ENCODE results near the gene RHOT2. TPM values are rescaled to one million over a fixed set of nuclear protein-coding genes. Genes with fewer than 3 reads are reported as not detected.

Gene RHOT2
- total and polyA plus RNA-seq, 3 donors from 2014 or later = 77.7 to 176 (median 157) TPM

- no peak for DNase-seq
- H3K4me1 ChIP-seq = peaks cover 27% of the 10 kb centered on the region
- no peak for TF ChIP-seq CTCF (IDR thresholded peaks at IDR 0.05)
- no peak for TF ChIP-seq POLR2A (IDR thresholded peaks at IDR 0.05)
- no peaks in the 10 kb centered on the region for H3K27me3 ChIP-seq
- H3K4me3 ChIP-seq = peak overlapping the region; percentile 75 to 90
- H3K27ac ChIP-seq = peak overlapping the region; percentile 91 to 97
- 4% methylated on average over 52 of the region's 55 CpGs; no CpG with 5 or more reads in 1 of the 2 donors for WGBS, 2 donors
- no peaks in the 10 kb centered on the region for H3K36me3 ChIP-seq (ENCODE audit: low read depth, missing control alignments)
- intact Hi-C loops (cut with DNase I; ENCODE audit: low total_unique reads) = loop anchor here (10.0 kb wide), 1 partner anchor 51 kb away; no protein-coding TSS in a partner anchor
- no peaks in the 10 kb centered on the region for H3K9me3 ChIP-seq
These were observed 32.2 kb upstream of the RHOT2 start for GRCh38 chr16:635573-636205.

- peaks cover 20% of the 10 kb centered on the region for H3K4me1 ChIP-seq
- H3K9me3 ChIP-seq = no peaks in the 10 kb centered on the region
- no peaks in the 10 kb centered on the region for H3K27me3 ChIP-seq
- peak within 1 kb of the TSS; percentile 91 to 97 for H3K27ac ChIP-seq
- 0 to 1% methylated on average over 26 to 83 of the region's 91 CpGs for WGBS, 2 donors
- DNase-seq = peak; percentile 98
- H3K4me3 ChIP-seq = peak within 1 kb of the TSS; percentile 75 to 90
- intact Hi-C loops (cut with DNase I; ENCODE audit: low total_unique reads) = loop anchor here (10.0 kb wide), 1 partner anchor 52 kb away; no protein-coding TSS in a partner anchor
- peak in 1 of 3 experiments; percentile 14 for TF ChIP-seq CTCF (IDR thresholded peaks at IDR 0.05)
- TF ChIP-seq POLR2A (IDR thresholded peaks at IDR 0.05) = peak; percentile 40
- H3K36me3 ChIP-seq (ENCODE audit: low read depth, missing control alignments) = no peaks in the 10 kb centered on the region
These were observed 31.5 kb upstream of the RHOT2 start, which contains the start of gene METTL26 for GRCh38 chr16:636206-637080. Gene METTL26, minus strand, starts transcription at chr16:636305. Its CDS starts 15 bp downstream, at chr16:636290.

- Histone ChIP-seq H3K36me3 (ENCODE audit: low read depth, missing control alignments) (no peaks in the 10 kb centered on the region), H3K27ac (peak overlapping the region; percentile 91 to 97), H3K4me1 (peaks cover 20% of the 10 kb centered on the region), H3K4me3 (peak overlapping the region; percentile 75 to 90), H3K9me3 (no peaks in the 10 kb centered on the region), H3K27me3 (no peaks in the 10 kb centered on the region)
- TF ChIP-seq CTCF (IDR thresholded peaks at IDR 0.05) (no peak), POLR2A (IDR thresholded peaks at IDR 0.05) (no peak)
- 25% methylated on average over 28 of the region's 53 CpGs; no CpG with 5 or more reads in 1 of the 2 donors for WGBS, 2 donors
- intact Hi-C loops (cut with DNase I; ENCODE audit: low total_unique reads) = loop anchor here (10.0 kb wide), 1 partner anchor 53 kb away; no protein-coding TSS in a partner anchor
- peak; percentile 95 for DNase-seq
These were observed 30.6 kb upstream of the RHOT2 start for GRCh38 chr16:637081-638018.

- Histone ChIP-seq H3K4me3 (no peak overlapping the region), H3K9me3 (no peaks in the 10 kb centered on the region), H3K4me1 (peaks cover 27% of the 10 kb centered on the region), H3K36me3 (ENCODE audit: low read depth, missing control alignments) (no peaks in the 10 kb centered on the region), H3K27ac (peak overlapping the region; percentile 59 to 97), H3K27me3 (no peaks in the 10 kb centered on the region)
- TF ChIP-seq POLR2A (IDR thresholded peaks at IDR 0.05) (no peak), CTCF (IDR thresholded peaks at IDR 0.05) (no peak)
- 63% methylated on average over 15 of the region's 15 CpGs; no CpG with 5 or more reads in 1 of the 2 donors for WGBS, 2 donors
- DNase-seq = no peak
- intact Hi-C loops (cut with DNase I; ENCODE audit: low total_unique reads) = loop anchor here (10.0 kb wide), 1 partner anchor 53 kb away; no protein-coding TSS in a partner anchor
These were observed 29.8 kb upstream of the RHOT2 start for GRCh38 chr16:638034-638543.

Data from testis (tissue), 3 donors.